HepG2 (cell line): ENCODE data around the gene POU5F1. TPM values are rescaled to one million over a fixed set of nuclear protein-coding genes. Genes with fewer than 3 reads are reported as not detected.

Source experiments
- ADNP ChIP-seq: sonication (generic); formaldehyde crosslinking; IDR thresholded peaks from 2 replicates; pipeline ENCODE4 v1.4.0; 2020; ENCODE audit warnings: missing genetic modification reagents
- FIP1L1 ChIP-seq: fragments of 200-400 bp; formaldehyde crosslinking; IDR thresholded peaks from 2 replicates; pipeline ENCODE4 v1.6.1; 2018; ENCODE audit warnings: low read depth, mild to moderate bottlenecking, low read length, moderate library complexity, borderline replicate concordance; ENCODE audit not compliant: insufficient read depth
- HOXD1 ChIP-seq: sonication (generic); formaldehyde crosslinking; IDR thresholded peaks from 2 replicates; pipeline ENCODE4 v1.5.0; 2020; ENCODE audit warnings: missing genetic modification reagents
- RORA ChIP-seq: sonication (generic); formaldehyde crosslinking; IDR thresholded peaks from 2 replicates; pipeline ENCODE4 v1.5.0; 2020; ENCODE audit warnings: mild to moderate bottlenecking, missing genetic modification reagents, moderate library complexity
- SALL2 ChIP-seq: sonication (generic); formaldehyde crosslinking; IDR thresholded peaks from 2 replicates; pipeline ENCODE4 v1.8.1; 2023; ENCODE audit warnings: mild to moderate bottlenecking, missing genetic modification reagents, inconsistent platforms
- SMARCC2 ChIP-seq: fragments of 450-650 bp; IDR thresholded peaks from 2 replicates; pipeline ENCODE4 v1.6.1; 2017; ENCODE audit warnings: antibody characterized with exemption, mild to moderate bottlenecking
- SPEN ChIP-seq: sonication (generic); formaldehyde crosslinking; IDR thresholded peaks from 2 replicates; pipeline ENCODE4 v1.5.1; 2020; ENCODE audit warnings: low read depth, mild to moderate bottlenecking, missing genetic modification reagents
- TCF7L2 ChIP-seq: IDR thresholded peaks from 2 replicates; pipeline ENCODE4 v1.6.1; 2011; ENCODE audit warnings: mild to moderate bottlenecking, low read depth, low read length, moderate library complexity
- ZBTB20 ChIP-seq: sonication (generic); formaldehyde crosslinking; IDR thresholded peaks from 2 replicates; pipeline ENCODE4 v1.8.1; 2023; ENCODE audit warnings: missing genetic modification reagents, low read depth, mild to moderate bottlenecking, borderline replicate concordance
- ZFY ChIP-seq: sonication (generic); formaldehyde crosslinking; IDR thresholded peaks from 2 replicates; pipeline ENCODE4 v1.4.0; 2020; ENCODE audit warnings: missing genetic modification reagents
- ZIK1 ChIP-seq: sonication (generic); formaldehyde crosslinking; IDR thresholded peaks from 2 replicates; pipeline ENCODE4 v1.5.0; 2020; ENCODE audit warnings: mild to moderate bottlenecking, low read depth, missing genetic modification reagents, borderline replicate concordance
- ZNF143 ChIP-seq: sonication (generic); formaldehyde crosslinking; IDR thresholded peaks from 2 replicates; pipeline ENCODE4 v1.4.0; 2020; ENCODE audit warnings: missing genetic modification reagents
- ZNF720 ChIP-seq: sonication (generic); formaldehyde crosslinking; IDR thresholded peaks from 2 replicates; pipeline ENCODE4 v1.4.0; 2020; ENCODE audit warnings: missing genetic modification reagents
- polyA plus RNA-seq, 8 experiments: library from polyadenylated mRNA; depleted of rRNA in 3 of 8; stranded (reverse) in 7 of 8; unstranded in 1 of 8; fragments of >200 nt; fragmentation: Illumina TruSeq in 4 of 8; extraction: Trizol in 4 of 8; gene quantifications; 2 replicates each; pipeline versions ENCODE4 v1.2.1 to v1.2.3, GENCODE V29; 2011 to 2016; ENCODE audit warnings: low read depth in 4 of 8, missing spikeins in 1 of 8, mixed read lengths in 1 of 8; ENCODE audit not compliant: insufficient read depth in 1 of 8
- total RNA-seq, 5 experiments: library from RNA; depleted of rRNA; stranded (reverse); fragments of >200 nt; fragmentation: Illumina TruSeq; extraction: Trizol; gene quantifications; 2 replicates each; pipeline ENCODE4 v1.2.3, GENCODE V29; 2016; ENCODE audit warnings: low read depth in 1 of 5
- TF ChIP-seq, protein P1 (sequence below): sonication (generic); formaldehyde crosslinking; IDR thresholded peaks from 2 replicates; pipeline ENCODE4 v1.4.0; 2020; ENCODE audit warnings: missing genetic modification reagents, borderline replicate concordance
- TF ChIP-seq, protein P2 (sequence below): sonication (generic); formaldehyde crosslinking; IDR thresholded peaks from 2 replicates; pipeline ENCODE4 v1.5.0; 2020; ENCODE audit warnings: missing genetic modification reagents
- TF ChIP-seq, protein P3 (sequence below): sonication (generic); formaldehyde crosslinking; IDR thresholded peaks from 2 replicates; pipeline ENCODE4 v1.4.0; 2020; ENCODE audit warnings: missing genetic modification reagents, mild to moderate bottlenecking, borderline replicate concordance
- TF ChIP-seq, protein P4 (sequence below): sonication (generic); formaldehyde crosslinking; IDR thresholded peaks from 2 replicates; pipeline ENCODE4 v1.4.0; 2020; ENCODE audit warnings: missing genetic modification reagents, borderline replicate concordance
- TF ChIP-seq, protein P5 (sequence below): IDR thresholded peaks from 2 replicates; pipeline ENCODE4 v1.6.1; 2016; ENCODE audit warnings: mild to moderate bottlenecking
- TF ChIP-seq, protein P6 (sequence below): sonication (generic); formaldehyde crosslinking; IDR thresholded peaks from 2 replicates; pipeline ENCODE4 v1.5.1; 2020; ENCODE audit warnings: mild to moderate bottlenecking, missing genetic modification reagents

Gene POU5F1
- total and polyA plus RNA-seq, 2 of the 13 experiments (the other 11 are each of a cell fraction or from before 2014, with no cell fraction given): 2.5 to 7.2 TPM

DNA sequence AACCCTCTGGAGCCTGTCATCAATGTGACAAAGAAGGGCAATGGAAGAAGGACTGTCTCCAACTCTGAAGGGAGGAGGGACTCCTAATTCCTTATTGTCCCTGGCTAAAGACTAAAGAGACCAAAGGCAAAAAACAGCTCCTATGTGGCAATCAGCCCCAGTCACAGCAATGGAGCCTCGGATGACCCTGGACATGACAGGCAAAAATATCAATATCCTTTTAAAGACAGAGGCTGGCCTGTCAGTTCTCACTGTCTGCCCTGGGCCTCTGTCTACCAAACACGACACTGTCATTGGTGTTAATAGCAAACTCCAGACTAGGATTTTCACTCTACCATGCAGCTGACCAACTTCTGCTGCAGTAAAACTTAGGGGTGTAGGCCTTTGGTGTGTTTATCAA is 38.0 kb upstream of the POU5F1 start (continued):
- no peak for TF ChIP-seq SALL2
- TF ChIP-seq RORA (CRISPR knock-in tag): no peak
- TF ChIP-seq, protein P1, sequence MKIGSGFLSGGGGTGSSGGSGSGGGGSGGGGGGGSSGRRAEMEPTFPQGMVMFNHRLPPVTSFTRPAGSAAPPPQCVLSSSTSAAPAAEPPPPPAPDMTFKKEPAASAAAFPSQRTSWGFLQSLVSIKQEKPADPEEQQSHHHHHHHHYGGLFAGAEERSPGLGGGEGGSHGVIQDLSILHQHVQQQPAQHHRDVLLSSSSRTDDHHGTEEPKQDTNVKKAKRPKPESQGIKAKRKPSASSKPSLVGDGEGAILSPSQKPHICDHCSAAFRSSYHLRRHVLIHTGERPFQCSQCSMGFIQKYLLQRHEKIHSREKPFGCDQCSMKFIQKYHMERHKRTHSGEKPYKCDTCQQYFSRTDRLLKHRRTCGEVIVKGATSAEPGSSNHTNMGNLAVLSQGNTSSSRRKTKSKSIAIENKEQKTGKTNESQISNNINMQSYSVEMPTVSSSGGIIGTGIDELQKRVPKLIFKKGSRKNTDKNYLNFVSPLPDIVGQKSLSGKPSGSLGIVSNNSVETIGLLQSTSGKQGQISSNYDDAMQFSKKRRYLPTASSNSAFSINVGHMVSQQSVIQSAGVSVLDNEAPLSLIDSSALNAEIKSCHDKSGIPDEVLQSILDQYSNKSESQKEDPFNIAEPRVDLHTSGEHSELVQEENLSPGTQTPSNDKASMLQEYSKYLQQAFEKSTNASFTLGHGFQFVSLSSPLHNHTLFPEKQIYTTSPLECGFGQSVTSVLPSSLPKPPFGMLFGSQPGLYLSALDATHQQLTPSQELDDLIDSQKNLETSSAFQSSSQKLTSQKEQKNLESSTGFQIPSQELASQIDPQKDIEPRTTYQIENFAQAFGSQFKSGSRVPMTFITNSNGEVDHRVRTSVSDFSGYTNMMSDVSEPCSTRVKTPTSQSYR (CRISPR knock-in tag): no peak
- TF ChIP-seq, protein P2, sequence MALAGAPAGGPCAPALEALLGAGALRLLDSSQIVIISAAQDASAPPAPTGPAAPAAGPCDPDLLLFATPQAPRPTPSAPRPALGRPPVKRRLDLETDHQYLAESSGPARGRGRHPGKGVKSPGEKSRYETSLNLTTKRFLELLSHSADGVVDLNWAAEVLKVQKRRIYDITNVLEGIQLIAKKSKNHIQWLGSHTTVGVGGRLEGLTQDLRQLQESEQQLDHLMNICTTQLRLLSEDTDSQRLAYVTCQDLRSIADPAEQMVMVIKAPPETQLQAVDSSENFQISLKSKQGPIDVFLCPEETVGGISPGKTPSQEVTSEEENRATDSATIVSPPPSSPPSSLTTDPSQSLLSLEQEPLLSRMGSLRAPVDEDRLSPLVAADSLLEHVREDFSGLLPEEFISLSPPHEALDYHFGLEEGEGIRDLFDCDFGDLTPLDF (CRISPR knock-in tag): no peak
- TF ChIP-seq TCF7L2: no peak
- TF ChIP-seq, protein P3, sequence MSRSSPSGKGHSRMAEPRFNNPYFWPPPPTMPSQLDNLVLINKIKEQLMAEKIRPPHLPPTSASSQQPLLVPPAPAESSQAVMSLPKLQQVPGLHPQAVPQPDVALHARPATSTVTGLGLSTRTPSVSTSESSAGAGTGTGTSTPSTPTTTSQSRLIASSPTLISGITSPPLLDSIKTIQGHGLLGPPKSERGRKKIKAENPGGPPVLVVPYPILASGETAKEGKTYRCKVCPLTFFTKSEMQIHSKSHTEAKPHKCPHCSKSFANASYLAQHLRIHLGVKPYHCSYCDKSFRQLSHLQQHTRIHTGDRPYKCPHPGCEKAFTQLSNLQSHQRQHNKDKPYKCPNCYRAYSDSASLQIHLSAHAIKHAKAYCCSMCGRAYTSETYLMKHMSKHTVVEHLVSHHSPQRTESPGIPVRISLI: peak; percentile 77; the same call in 1 of the 2 replicates
- no peak for TF ChIP-seq ZIK1 (CRISPR knock-in tag)
- TF ChIP-seq, protein P4, sequence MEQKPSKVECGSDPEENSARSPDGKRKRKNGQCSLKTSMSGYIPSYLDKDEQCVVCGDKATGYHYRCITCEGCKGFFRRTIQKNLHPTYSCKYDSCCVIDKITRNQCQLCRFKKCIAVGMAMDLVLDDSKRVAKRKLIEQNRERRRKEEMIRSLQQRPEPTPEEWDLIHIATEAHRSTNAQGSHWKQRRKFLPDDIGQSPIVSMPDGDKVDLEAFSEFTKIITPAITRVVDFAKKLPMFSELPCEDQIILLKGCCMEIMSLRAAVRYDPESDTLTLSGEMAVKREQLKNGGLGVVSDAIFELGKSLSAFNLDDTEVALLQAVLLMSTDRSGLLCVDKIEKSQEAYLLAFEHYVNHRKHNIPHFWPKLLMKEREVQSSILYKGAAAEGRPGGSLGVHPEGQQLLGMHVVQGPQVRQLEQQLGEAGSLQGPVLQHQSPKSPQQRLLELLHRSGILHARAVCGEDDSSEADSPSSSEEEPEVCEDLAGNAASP (CRISPR knock-in tag): peak; percentile 96
- TF ChIP-seq FIP1L1: no peak
- peak; percentile 29; the same call in 1 of the 2 replicates for TF ChIP-seq SPEN (CRISPR knock-in tag)
- TF ChIP-seq SMARCC2: no peak
- no peak for TF ChIP-seq ZBTB20
- TF ChIP-seq, protein P5, sequence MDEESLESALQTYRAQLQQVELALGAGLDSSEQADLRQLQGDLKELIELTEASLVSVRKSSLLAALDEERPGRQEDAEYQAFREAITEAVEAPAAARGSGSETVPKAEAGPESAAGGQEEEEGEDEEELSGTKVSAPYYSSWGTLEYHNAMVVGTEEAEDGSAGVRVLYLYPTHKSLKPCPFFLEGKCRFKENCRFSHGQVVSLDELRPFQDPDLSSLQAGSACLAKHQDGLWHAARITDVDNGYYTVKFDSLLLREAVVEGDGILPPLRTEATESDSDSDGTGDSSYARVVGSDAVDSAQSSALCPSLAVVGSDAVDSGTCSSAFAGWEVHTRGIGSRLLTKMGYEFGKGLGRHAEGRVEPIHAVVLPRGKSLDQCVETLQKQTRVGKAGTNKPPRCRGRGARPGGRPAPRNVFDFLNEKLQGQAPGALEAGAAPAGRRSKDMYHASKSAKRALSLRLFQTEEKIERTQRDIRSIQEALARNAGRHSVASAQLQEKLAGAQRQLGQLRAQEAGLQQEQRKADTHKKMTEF (CRISPR knock-in tag): peak; percentile 29; the same call in 1 of the 2 replicates
- no peak for TF ChIP-seq ZNF143 (CRISPR knock-in tag)
- TF ChIP-seq ZFY (CRISPR knock-in tag): peak; percentile 57
- TF ChIP-seq ZNF720: no peak
- TF ChIP-seq, protein P6, sequence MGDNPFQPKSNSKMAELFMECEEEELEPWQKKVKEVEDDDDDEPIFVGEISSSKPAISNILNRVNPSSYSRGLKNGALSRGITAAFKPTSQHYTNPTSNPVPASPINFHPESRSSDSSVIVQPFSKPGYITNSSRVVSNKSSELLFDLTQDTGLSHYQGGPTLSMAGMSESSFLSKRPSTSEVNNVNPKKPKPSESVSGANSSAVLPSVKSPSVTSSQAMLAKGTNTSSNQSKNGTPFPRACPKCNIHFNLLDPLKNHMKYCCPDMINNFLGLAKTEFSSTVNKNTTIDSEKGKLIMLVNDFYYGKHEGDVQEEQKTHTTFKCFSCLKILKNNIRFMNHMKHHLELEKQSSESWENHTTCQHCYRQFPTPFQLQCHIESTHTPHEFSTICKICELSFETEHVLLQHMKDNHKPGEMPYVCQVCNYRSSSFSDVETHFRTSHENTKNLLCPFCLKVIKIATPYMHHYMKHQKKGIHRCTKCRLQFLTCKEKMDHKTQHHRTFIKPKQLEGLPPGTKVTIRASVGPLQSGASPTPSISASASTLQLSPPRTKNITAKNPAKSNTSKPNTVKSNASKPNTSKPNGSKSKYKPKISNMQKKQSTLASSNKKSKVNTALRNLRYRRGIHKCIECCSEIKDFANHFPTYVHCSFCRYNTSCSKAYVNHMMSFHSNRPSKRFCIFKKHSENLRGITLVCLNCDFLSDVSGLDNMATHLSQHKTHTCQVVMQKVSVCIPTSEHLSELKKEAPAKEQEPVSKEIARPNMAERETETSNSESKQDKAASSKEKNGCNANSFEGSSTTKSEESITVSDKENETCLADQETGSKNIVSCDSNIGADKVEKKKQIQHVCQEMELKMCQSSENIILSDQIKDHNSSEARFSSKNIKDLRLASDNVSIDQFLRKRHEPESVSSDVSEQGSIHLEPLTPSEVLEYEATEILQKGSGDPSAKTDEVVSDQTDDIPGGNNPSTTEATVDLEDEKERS: no peak
- no peak for TF ChIP-seq ADNP (CRISPR knock-in tag)
- TF ChIP-seq HOXD1 (CRISPR knock-in tag): no peak
